Epithelial cell of esophagus (primary cell): Measurements from ENCODE around the gene MRPL11.

Experiments used
- DNase-seq: peaks from one replicate; pipeline ENCODE4 v3.0.0; 2010; ENCODE audit warnings: low read depth
- H3K4me3 ChIP-seq: 2 replicates; pipeline ENCODE4 v1.5.1; 2011; ENCODE audit warnings: mild to moderate bottlenecking, low read length, control low read depth
- TF ChIP-seq, protein P1 (sequence below): IDR thresholded peaks from 2 replicates; pipeline ENCODE4 v1.5.1; 2011; ENCODE audit warnings: low read depth, mild to moderate bottlenecking, low read length, control low read depth, inconsistent platforms; ENCODE audit not compliant: insufficient read depth; ENCODE audit errors: missing control alignments

The MRPL11 gene

DNA sequence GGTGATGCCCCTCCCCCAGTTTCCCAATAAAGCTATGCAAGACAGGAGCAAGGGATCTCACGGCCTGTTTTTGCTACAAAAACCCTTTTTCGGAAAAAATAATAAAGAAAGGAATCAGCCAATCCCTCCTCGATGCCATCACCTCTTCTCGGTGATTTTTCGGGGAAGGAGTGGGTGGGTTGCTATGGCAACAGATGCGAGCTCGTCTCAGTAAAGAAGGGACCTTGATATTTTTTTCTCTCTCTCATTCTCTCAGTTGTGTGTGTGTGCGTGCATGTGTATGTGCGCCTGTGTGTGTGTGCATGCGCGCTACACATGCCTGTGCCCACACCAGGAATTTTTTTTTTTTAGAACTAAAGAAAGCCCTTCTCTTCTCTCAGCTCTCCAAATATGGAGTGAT lies 21.6 kb downstream of the MRPL11 start:
- DNase-seq: no peak

DNA sequence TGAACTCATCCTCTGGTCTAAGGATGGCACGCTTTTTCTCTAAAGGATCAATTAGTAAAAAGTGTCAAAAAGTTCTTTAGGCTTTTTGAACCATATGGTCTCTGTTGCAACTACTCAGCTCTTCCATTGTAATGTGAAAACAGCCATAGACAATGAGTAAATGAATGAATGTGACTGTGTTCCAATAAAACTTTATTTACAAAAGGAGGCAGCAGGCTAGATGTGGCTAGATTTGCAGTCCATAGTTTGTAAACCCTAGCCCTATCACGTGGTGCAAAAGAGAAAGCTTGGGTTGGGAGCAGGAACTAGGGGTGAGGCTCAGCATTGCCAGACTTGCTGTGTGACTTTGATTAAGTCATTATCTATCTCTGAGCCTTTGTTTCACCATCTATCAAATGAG lies 23.2 kb downstream of the MRPL11 start:
- TF ChIP-seq, protein P1, sequence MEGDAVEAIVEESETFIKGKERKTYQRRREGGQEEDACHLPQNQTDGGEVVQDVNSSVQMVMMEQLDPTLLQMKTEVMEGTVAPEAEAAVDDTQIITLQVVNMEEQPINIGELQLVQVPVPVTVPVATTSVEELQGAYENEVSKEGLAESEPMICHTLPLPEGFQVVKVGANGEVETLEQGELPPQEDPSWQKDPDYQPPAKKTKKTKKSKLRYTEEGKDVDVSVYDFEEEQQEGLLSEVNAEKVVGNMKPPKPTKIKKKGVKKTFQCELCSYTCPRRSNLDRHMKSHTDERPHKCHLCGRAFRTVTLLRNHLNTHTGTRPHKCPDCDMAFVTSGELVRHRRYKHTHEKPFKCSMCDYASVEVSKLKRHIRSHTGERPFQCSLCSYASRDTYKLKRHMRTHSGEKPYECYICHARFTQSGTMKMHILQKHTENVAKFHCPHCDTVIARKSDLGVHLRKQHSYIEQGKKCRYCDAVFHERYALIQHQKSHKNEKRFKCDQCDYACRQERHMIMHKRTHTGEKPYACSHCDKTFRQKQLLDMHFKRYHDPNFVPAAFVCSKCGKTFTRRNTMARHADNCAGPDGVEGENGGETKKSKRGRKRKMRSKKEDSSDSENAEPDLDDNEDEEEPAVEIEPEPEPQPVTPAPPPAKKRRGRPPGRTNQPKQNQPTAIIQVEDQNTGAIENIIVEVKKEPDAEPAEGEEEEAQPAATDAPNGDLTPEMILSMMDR: no peak
- DNase-seq: no peak
- no peak overlapping the region for H3K4me3 ChIP-seq

More for the DNA sequence above, 21.6 kb downstream of the MRPL11 start:
- TF ChIP-seq, protein P1: no peak
- H3K4me3 ChIP-seq: no peak overlapping the region

DNA sequence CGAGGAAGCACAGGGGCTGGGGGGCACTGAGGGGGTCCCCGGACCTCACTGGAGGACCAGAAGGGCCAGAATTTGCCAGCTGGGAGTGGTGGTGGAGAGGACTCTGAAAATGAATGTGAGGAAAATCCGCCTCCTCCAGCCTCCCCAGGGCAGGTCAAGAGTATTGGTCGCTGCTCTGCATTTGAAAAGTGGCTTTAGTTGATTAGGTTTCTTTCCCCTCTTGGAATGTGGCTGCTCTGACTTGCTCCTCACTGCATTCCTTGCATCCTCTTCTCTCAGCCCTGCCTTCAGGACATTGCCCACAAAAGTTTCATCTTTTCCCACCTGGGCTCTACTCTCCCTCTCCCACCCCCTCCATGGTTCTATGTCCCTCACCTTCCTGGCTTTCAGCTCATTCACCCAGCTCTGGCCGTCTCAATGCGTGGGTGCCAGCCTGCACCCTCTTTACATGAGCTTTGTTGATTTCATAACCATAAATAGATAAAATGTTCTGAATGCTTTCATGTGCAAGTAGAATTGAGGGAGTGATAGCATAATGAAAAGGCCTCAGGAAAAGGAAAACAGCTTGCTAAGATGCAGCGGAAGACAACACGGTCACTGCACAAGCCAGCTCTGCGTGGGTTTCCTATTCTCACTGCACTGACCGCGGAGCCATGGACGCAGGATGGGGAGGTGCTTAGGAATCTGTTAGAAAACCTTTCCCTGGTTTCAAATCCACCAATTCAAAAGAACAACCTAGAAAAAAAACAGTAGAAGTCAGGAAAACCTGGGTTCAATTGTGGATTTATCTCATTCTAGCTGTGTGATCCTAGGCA lies 24.3 kb downstream of the MRPL11 start:
- TF ChIP-seq, protein P1: no peak
- DNase-seq: no peak
- H3K4me3 ChIP-seq: no peak overlapping the region

DNA sequence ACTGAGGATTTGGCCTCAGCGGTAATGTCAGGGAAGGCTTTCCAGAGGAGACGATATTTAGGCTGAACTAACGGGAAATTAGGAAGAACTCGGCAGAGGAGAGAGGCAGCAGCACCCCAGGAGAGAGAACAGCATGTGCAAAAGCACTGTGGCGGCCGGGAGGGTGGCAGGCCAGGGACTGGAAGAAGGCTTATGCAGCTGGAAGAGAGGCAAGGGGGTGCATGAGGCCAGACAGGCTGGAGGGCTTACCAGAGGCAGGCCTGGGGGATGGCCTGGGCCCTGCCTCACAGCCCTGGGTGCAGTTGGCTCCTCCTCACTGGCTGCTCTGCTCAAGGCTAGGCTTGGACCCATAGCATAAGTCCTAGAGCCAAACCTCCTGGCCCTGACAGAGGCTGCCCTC lies 25.5 kb downstream of the MRPL11 start:
- TF ChIP-seq, protein P1: no peak
- H3K4me3 ChIP-seq: no peak overlapping the region
- DNase-seq: no peak

DNA sequence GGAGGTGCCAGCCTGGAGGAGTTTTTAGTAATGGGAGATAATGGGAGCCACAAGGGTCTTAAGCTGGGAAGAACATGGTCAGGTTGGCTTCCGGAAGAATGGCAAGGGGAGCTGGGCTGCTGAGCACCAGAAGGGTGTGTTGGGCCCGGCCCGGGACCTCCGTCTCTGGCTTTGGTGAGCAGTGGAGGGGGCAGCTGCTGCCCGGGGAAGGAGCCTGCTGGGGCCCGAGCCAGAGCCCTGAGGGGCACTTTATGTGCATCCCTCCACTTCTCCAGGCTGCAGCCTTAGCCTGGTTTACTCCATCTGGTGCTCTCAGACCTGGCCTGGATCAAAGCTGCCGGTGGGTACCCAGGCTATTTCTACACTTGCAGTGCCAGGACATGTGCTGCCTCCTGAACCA lies 26.5 kb downstream of the MRPL11 start:
- TF ChIP-seq, protein P1: no peak
- no peak for DNase-seq
- H3K4me3 ChIP-seq: no peak overlapping the region

DNA sequence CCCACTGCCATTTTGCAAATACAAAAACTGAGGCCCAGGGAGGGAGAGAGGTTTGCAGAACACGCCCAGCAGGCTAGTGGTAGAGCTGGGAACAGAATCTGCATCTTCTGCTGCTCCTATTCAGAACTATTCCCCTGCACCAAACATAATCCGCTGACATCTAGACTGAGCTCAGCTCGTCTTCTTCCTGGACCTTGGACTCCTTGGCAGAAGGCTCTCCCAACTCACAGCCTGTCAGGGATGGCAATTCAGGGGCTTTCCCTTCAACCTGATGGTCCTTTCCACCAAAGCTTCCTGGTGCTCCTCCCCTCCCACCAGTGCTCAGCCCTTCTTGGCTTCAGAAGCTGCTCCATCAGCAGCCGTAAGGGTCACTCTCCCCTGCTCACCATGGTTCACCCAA lies 27.3 kb downstream of the MRPL11 start:
- H3K4me3 ChIP-seq: no peak overlapping the region
- DNase-seq: no peak
- TF ChIP-seq, protein P1: no peak

DNA sequence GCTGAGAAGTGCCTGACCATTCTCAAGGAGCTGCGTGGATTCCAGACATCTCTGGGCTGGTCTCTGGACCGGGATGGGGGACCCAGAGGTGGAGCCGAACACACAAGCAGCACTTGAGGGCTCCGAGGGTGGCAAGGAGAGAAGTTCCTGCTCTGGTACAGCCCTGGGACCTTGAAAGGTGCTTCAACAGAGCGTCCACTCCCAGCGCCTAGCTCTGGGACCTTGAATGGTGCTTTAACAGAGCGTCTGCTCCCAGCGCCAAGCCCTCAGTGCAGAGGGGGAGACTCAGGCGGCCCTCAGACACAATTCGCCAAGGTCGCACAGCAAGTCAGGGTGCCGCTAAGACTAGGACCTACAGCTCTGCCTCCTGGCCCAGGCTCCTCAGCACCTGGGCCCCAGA lies 28.5 kb downstream of the MRPL11 start:
- no peak overlapping the region for H3K4me3 ChIP-seq
- no peak for DNase-seq
- TF ChIP-seq, protein P1: no peak
